Stimulated activated CD4-positive, alpha-beta T cell treated with anti-CD3 and anti-CD28 coated beads, TNF-alpha, amount 100 ng/mL, for 24 hours (primary cell): ENCODE results near the gene ARHGEF7.
"Not testable (repeated sequence)": the region's sequence is repeated elsewhere in the genome, so short reads cannot be mapped to it uniquely, and the experiment has no call there.

Experiments used
- DNase-seq, 3 experiments: peaks; one replicate each; pipeline ENCODE4 v3.0.0-alpha.2; 2020; ENCODE audit warnings: low read depth in 3 of 3

The ARHGEF7 gene

GRCh38 chr13:111198732-111199378 is 83.7 kb downstream of the ARHGEF7 start:
- DNase-seq = not testable (repeated sequence)

- DNase-seq = no peak
Observed at GRCh38 chr13:111201304-111201940, 86.3 kb downstream of the ARHGEF7 start.

- DNase-seq = no peak
Observed at GRCh38 chr13:111202156-111202621, 87.1 kb downstream of the ARHGEF7 start.

GRCh38 chr13:111202745-111203144 is 87.6 kb downstream of the ARHGEF7 start:
- no peak for DNase-seq

- DNase-seq = no peak
Observed at GRCh38 chr13:111203736-111204389, 88.8 kb downstream of the ARHGEF7 start.

- DNase-seq = no peak
Observed at GRCh38 chr13:111204438-111205177, 89.5 kb downstream of the ARHGEF7 start.

- no peak for DNase-seq
Observed at GRCh38 chr13:111206148-111206547, 91.0 kb downstream of the ARHGEF7 start.

- DNase-seq = no peak
Observed at GRCh38 chr13:111209613-111210012, 94.5 kb downstream of the ARHGEF7 start.

GRCh38 chr13:111210091-111210490 is 95.0 kb downstream of the ARHGEF7 start:
- no peak for DNase-seq

- DNase-seq = no peak
Observed at GRCh38 chr13:111210544-111211469, 95.7 kb downstream of the ARHGEF7 start.

- no peak for DNase-seq
Observed at GRCh38 chr13:111211789-111212516, 96.8 kb downstream of the ARHGEF7 start.

GRCh38 chr13:111212517-111212873 is 97.4 kb downstream of the ARHGEF7 start:
- no peak for DNase-seq

- DNase-seq = no peak
Observed at GRCh38 chr13:111213964-111214726, 99.0 kb downstream of the ARHGEF7 start.

GRCh38 chr13:111215081-111216047 is 100.3 kb downstream of the ARHGEF7 start:
- DNase-seq = no peak

GRCh38 chr13:111216166-111216960 is 101.3 kb downstream of the ARHGEF7 start:
- peak in 1 of 3 experiments; percentile 18 for DNase-seq

GRCh38 chr13:111217641-111218040 is 102.5 kb downstream of the ARHGEF7 start:
- DNase-seq = no peak

- no peak for DNase-seq
Observed at GRCh38 chr13:111219280-111219679, 104.2 kb downstream of the ARHGEF7 start.

- DNase-seq = no peak
Observed at GRCh38 chr13:111219950-111220349, 104.8 kb downstream of the ARHGEF7 start.
